ENCODE results near the gene ADAM11. TPM values are rescaled to one million over a fixed set of nuclear protein-coding genes. Genes with fewer than 3 reads are reported as not detected.

The ADAM11 gene
- total and polyA plus RNA-seq, 2 of the 8 experiments (the other 6 are each of a cell fraction or from before 2014, with no cell fraction given): 2.3 to 2.9 TPM

- TF ChIP-seq, protein P1, sequence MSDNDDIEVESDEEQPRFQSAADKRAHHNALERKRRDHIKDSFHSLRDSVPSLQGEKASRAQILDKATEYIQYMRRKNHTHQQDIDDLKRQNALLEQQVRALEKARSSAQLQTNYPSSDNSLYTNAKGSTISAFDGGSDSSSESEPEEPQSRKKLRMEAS (IDR thresholded peaks at IDR 0.05): no peak
- TF ChIP-seq PHF8 (conservative IDR thresholded peaks at IDR 0.05; ENCODE audit: low read depth, low read length) (no peak), BCL11A (IDR thresholded peaks at IDR 0.05; ENCODE audit: low read depth in 2 of 2, low read length in 2 of 2) (no peak), CBX5 (IDR thresholded peaks at IDR 0.05; ENCODE audit: low read depth, low read length) (no peak), KDM5A (IDR thresholded peaks at IDR 0.05; ENCODE audit: low read length) (no peak), TCF12 (IDR thresholded peaks at IDR 0.05; ENCODE audit: low read depth, low read length) (no peak), MAFK (IDR thresholded peaks at IDR 0.05; ENCODE audit: low read depth, low read length) (no peak), ASH2L (IDR thresholded peaks at IDR 0.05; ENCODE audit: low read length) (no peak), GABPA (IDR thresholded peaks at IDR 0.05; ENCODE audit: borderline replicate concordance, insufficient read depth, low read length) (no peak)
- TF ChIP-seq, protein P2, sequence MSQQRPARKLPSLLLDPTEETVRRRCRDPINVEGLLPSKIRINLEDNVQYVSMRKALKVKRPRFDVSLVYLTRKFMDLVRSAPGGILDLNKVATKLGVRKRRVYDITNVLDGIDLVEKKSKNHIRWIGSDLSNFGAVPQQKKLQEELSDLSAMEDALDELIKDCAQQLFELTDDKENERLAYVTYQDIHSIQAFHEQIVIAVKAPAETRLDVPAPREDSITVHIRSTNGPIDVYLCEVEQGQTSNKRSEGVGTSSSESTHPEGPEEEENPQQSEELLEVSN (IDR thresholded peaks at IDR 0.05): no peak
- no peak overlapping the region for H3K23ac ChIP-seq (ENCODE audit: insufficient read length)
- POLR2A ChIA-PET (ENCODE audit: partially characterized antibody): interaction anchor here (0.7 to 2.4 kb wide), 18 partner anchors 8 to 216 kb away, joined by 3 to 11 read pairs (median 4); partner anchors contain the start of gene HIGD1B
- H3K27ac ChIP-seq (ENCODE audit: low read depth, low read length): no peak overlapping the region
- no peaks in the 10 kb centered on the region for H3K79me1 ChIP-seq (ENCODE audit: low read depth, low read length)
- no peak overlapping the region for H3K4ac ChIP-seq (replicated peaks; ENCODE audit: insufficient read length, low read depth, low read length)
- no peak overlapping the region for H2BK20ac ChIP-seq (ENCODE audit: low read length)
- WGBS, 2 experiments (ENCODE audit: extremely low coverage in 1 of 2, insufficient coverage in 1 of 2, insufficient read length in 1 of 2, insufficient replicate concordance in 2 of 2, low coverage in 1 of 2, low lambda C conversion rate in 2 of 2, missing lambda C conversion rate in 1 of 2): 75% methylated on average over 10 of the region's 10 CpGs; no CpG with 5 or more reads in 1 of the 2 experiments
- H3K4me1 ChIP-seq (replicated peaks in 1 of 4; ENCODE audit: control insufficient read depth in 3 of 4, insufficient read depth in 4 of 4, low read length in 3 of 4): peaks cover 0 to 3% (median 1%) of the 10 kb centered on the region in 4 experiments; a peak in 2 of 7 replicates
- CTCF ChIA-PET (ENCODE audit: partially characterized antibody): interaction anchor here (0.8 to 3.4 kb wide), 10 partner anchors 8 to 227 kb away, joined by 3 to 22 read pairs (median 4); no protein-coding TSS in a partner anchor
- no peak overlapping the region for H2AK5ac ChIP-seq (ENCODE audit: low read depth, low read length)
- FAIRE-seq (no peak), DNase-seq (ENCODE audit: low read depth in 1 of 2, low spot score in 2 of 2) (no peak)
- no peak overlapping the region for H2AFZ ChIP-seq (ENCODE audit: low read length)
- H3K4me2 ChIP-seq (ENCODE audit: insufficient read depth in 1 of 2, low read depth in 2 of 2, low read length in 2 of 2): no peak overlapping the region
- no peak overlapping the region for H3K56ac ChIP-seq (replicated peaks; ENCODE audit: insufficient read length, low read depth, low read length)
- H4K5ac ChIP-seq (ENCODE audit: insufficient read length, low read depth, low read length): no peak overlapping the region
- no peak overlapping the region for H2BK15ac ChIP-seq (ENCODE audit: low read length)
- H2BK12ac ChIP-seq (ENCODE audit: low read depth, low read length): no peak overlapping the region
- no peaks in the 10 kb centered on the region for H3K27me3 ChIP-seq (replicated peaks in 1 of 4; ENCODE audit: control insufficient read depth in 3 of 4, extremely low read depth in 1 of 4, insufficient read depth in 3 of 4, low read length in 3 of 4)
- no peaks in the 10 kb centered on the region for H3K9me3 ChIP-seq (ENCODE audit: insufficient read depth in 2 of 2, low read depth in 1 of 2, low read length in 1 of 2)
- no peak overlapping the region for H2BK120ac ChIP-seq (replicated peaks; ENCODE audit: low read depth, low read length)
- no peak overlapping the region for H2BK5ac ChIP-seq (ENCODE audit: low read depth, low read length)
- H3K79me2 ChIP-seq (ENCODE audit: control insufficient read depth in 1 of 2, insufficient read depth in 2 of 2, low read length in 2 of 2): no peaks in the 10 kb centered on the region
- no peak overlapping the region for H3K4me3 ChIP-seq (ENCODE audit: extremely low read depth in 1 of 4, insufficient read depth in 2 of 4, low read depth in 3 of 4, low read length in 4 of 4)
- H3K18ac ChIP-seq (ENCODE audit: extremely low read depth, low read length): no peak overlapping the region
- peaks cover 0 to 5% (median 4%) of the 10 kb centered on the region in 4 experiments; a peak in 4 of 8 replicates for H3K36me3 ChIP-seq (ENCODE audit: control insufficient read depth in 2 of 4, insufficient read depth in 4 of 4, low read length in 3 of 4)
- H3K9ac ChIP-seq (replicated peaks in 1 of 4; ENCODE audit: extremely low read depth in 1 of 4, low read depth in 3 of 4, low read length in 3 of 4): no peak overlapping the region
- H3K14ac ChIP-seq (ENCODE audit: insufficient read length): no peak overlapping the region
- H4K20me1 ChIP-seq (replicated peaks in 1 of 2; ENCODE audit: control insufficient read depth in 1 of 2, insufficient read depth in 2 of 2, low read length in 2 of 2): peaks cover 0 to 5% of the 10 kb centered on the region in 2 experiments
- no peak overlapping the region for H4K8ac ChIP-seq (ENCODE audit: extremely low read depth, insufficient read depth, low read length)
- H3K23me2 ChIP-seq (ENCODE audit: low read depth, low read length): no peaks in the 10 kb centered on the region
- H4K91ac ChIP-seq (replicated peaks; ENCODE audit: insufficient read length, low read length): no peak overlapping the region
Measured at GRCh38 chr17:44794851-44795413, 36.1 kb downstream of the ADAM11 start.

All from H1 (cell line).